Type B pancreatic cell (in vitro differentiated cells): ENCODE data around the gene ITGAD. TPM values are rescaled to one million over a fixed set of nuclear protein-coding genes. Genes with fewer than 3 reads are reported as not detected.

Source experiments
- DNase-seq: peaks from one replicate; pipeline ENCODE4 v3.0.0; 2021; ENCODE audit warnings: mixed read lengths; ENCODE audit not compliant: unreplicated experiment; ENCODE audit errors: extremely low spot score
- H3K27ac Mint-ChIP-seq: 2 replicates; pipeline ENCODE4 v1.8.0; 2021; ENCODE audit warnings: mild to moderate bottlenecking, mixed read lengths
- H3K27me3 Mint-ChIP-seq: 2 replicates; pipeline ENCODE4 v1.8.0; 2021; ENCODE audit warnings: mixed read lengths
- H3K36me3 Mint-ChIP-seq: 2 replicates; pipeline ENCODE4 v1.8.0; 2021; ENCODE audit warnings: mixed read lengths
- H3K4me1 Mint-ChIP-seq: one replicate; pipeline ENCODE4 v1.8.0; 2021; ENCODE audit warnings: mixed read lengths; ENCODE audit not compliant: unreplicated experiment
- H3K4me3 Mint-ChIP-seq: 2 replicates; pipeline ENCODE4 v1.8.0; 2021; ENCODE audit warnings: mild to moderate bottlenecking, mixed read lengths
- H3K9me3 Mint-ChIP-seq: 2 replicates; pipeline ENCODE4 v1.8.0; 2021; ENCODE audit warnings: mixed read lengths
- total RNA-seq: library from RNA; stranded (reverse); gene quantifications from 2 replicates; pipeline ENCODE4 v1.2.1, GENCODE V29; 2021; ENCODE audit warnings: low replicate concordance
- TF ChIP-seq, protein P1 (sequence below): fragments of 200-600 bp; sonication (generic); conservative IDR thresholded peaks from 2 replicates; pipeline ENCODE4 v1.5.0; 2021; ENCODE audit warnings: antibody characterized with exemption, mild to moderate bottlenecking

The ITGAD gene
- total RNA-seq, 1 donor from 2014 or later, result not detected

DNA sequence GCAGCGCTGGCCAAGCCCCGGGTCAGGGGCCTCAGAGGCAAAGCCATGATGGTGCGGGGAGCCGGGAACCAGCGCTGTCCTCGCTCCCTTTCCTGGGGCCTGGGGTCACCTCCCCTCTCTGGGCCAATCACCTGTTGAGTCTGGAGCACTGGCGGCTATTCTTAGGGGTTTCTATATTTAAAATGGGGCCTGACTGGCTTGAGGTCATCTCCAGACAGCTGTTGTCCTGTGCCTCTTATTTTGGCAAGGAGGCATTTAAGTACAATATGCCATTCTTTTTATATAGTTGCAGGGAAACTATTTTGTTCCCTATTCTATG is 35.1 kb downstream of the ITGAD start, which contains the start of gene COX6A2:
TSS of gene COX6A2 (minus strand) at position 82 of the 319 bp plus-strand sequence. CDS start at position 47, 35 bp downstream.
- H3K9me3 Mint-ChIP-seq, result no peaks in the 10 kb centered on the region
- TF ChIP-seq, protein P1, sequence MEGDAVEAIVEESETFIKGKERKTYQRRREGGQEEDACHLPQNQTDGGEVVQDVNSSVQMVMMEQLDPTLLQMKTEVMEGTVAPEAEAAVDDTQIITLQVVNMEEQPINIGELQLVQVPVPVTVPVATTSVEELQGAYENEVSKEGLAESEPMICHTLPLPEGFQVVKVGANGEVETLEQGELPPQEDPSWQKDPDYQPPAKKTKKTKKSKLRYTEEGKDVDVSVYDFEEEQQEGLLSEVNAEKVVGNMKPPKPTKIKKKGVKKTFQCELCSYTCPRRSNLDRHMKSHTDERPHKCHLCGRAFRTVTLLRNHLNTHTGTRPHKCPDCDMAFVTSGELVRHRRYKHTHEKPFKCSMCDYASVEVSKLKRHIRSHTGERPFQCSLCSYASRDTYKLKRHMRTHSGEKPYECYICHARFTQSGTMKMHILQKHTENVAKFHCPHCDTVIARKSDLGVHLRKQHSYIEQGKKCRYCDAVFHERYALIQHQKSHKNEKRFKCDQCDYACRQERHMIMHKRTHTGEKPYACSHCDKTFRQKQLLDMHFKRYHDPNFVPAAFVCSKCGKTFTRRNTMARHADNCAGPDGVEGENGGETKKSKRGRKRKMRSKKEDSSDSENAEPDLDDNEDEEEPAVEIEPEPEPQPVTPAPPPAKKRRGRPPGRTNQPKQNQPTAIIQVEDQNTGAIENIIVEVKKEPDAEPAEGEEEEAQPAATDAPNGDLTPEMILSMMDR, result no peak
- H3K27ac Mint-ChIP-seq, result no peak within 1 kb of the TSS
- H3K27me3 Mint-ChIP-seq, result peaks cover 38% of the 10 kb centered on the region
- no peaks in the 10 kb centered on the region for H3K36me3 Mint-ChIP-seq
- no peak for DNase-seq
- H3K4me1 Mint-ChIP-seq, result no peaks in the 10 kb centered on the region
- no peak within 1 kb of the TSS for H3K4me3 Mint-ChIP-seq

DNA sequence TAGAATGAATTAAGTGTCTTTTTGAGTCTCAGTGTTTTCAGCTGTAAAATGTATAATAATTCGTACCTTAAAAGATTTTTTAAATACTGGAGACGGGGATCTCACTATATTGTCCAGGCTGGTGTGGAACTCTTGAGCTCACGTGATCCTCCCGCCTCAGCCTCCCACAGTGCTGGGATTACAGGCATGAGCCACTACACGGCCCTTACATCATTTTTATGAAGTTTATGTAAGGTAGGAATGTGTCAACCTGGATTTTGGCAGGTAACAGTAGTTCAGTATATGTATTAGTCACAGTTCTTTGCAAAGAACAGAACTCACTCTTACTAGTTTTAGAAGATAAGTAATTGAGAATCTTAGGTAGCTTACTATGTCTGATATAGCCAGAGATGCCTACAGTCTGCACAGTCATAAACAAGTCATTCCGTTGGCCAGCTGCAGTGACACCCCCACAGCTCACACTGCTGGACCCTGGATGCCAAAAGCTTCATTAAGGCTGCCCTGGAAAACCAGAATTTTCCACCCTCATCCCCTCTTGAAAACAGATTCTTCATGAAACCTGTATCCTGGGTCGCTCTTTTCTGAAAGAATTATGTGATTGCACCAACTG is 35.6 kb downstream of the ITGAD start:
- DNase-seq, result no peak
- no peak overlapping the region for H3K27ac Mint-ChIP-seq
- no peaks in the 10 kb centered on the region for H3K9me3 Mint-ChIP-seq
- H3K36me3 Mint-ChIP-seq, result no peaks in the 10 kb centered on the region
- TF ChIP-seq, protein P1, result no peak
- H3K27me3 Mint-ChIP-seq, result peaks cover 34% of the 10 kb centered on the region
- no peaks in the 10 kb centered on the region for H3K4me1 Mint-ChIP-seq
- no peak overlapping the region for H3K4me3 Mint-ChIP-seq

DNA sequence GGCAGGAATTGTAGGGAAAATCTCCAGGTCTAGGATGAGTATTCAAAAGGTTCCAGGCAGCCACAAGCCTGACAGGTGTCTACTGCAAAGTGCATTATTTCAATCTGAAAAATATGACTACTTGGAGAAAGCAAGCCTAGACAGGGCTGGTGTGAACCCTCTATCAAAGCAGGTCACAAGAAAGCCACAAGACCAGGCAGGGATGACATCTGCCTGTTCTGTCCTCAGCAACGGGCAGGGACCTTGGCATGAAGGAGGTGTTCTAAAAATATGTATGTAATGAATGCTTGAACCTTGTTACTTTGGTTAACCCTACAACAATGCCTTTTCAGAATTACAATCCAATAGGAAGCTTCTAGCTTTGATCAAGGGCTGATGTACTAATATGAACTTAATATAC is 36.2 kb downstream of the ITGAD start:
- Mint-ChIP-seq H3K9me3 (no peaks in the 10 kb centered on the region), H3K27ac (no peak overlapping the region), H3K36me3 (no peaks in the 10 kb centered on the region), H3K27me3 (peaks cover 30% of the 10 kb centered on the region), H3K4me1 (no peaks in the 10 kb centered on the region), H3K4me3 (no peak overlapping the region)
- DNase-seq, result no peak
- TF ChIP-seq, protein P1, result no peak

DNA sequence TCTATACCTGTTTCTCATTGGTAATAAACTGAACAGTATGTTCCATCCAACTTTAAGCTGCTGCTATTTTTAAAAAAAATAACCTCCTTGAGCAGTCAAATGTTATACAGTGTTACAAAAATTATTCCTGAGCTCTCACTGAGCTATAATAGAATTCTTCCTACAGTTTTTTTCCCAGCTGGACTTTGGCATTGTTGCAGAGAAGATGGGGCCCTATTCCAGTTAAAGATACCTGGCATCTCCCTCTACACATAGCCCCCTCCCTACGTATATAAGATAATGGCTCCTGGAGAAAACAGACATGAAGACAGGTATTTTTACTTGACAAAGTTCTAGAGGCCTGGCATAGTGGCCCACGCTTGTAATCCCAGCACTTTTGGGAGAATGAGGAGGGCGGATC is 36.7 kb downstream of the ITGAD start:
- no peaks in the 10 kb centered on the region for H3K9me3 Mint-ChIP-seq
- H3K27ac Mint-ChIP-seq, result no peak overlapping the region
- TF ChIP-seq, protein P1, result no peak
- no peak for DNase-seq
- H3K4me3 Mint-ChIP-seq, result no peak overlapping the region
- no peaks in the 10 kb centered on the region for H3K4me1 Mint-ChIP-seq
- peaks cover 27% of the 10 kb centered on the region for H3K27me3 Mint-ChIP-seq
- H3K36me3 Mint-ChIP-seq, result no peaks in the 10 kb centered on the region

- no peaks in the 10 kb centered on the region for H3K36me3 Mint-ChIP-seq
- H3K27me3 Mint-ChIP-seq, result peaks cover 21% of the 10 kb centered on the region
- H3K4me3 Mint-ChIP-seq, result no peak overlapping the region
- DNase-seq, result no peak
- no peaks in the 10 kb centered on the region for H3K9me3 Mint-ChIP-seq
- no peaks in the 10 kb centered on the region for H3K4me1 Mint-ChIP-seq
- TF ChIP-seq, protein P1, result no peak
- no peak overlapping the region for H3K27ac Mint-ChIP-seq
Measured at GRCh38 chr16:31430380-31431052, 37.4 kb downstream of the ITGAD start.
